ENCODE results near the gene SPACA9.
A peak's percentile ranks its signal among the peaks of the same experiment; 100 is the strongest.

Gene SPACA9

DNA sequence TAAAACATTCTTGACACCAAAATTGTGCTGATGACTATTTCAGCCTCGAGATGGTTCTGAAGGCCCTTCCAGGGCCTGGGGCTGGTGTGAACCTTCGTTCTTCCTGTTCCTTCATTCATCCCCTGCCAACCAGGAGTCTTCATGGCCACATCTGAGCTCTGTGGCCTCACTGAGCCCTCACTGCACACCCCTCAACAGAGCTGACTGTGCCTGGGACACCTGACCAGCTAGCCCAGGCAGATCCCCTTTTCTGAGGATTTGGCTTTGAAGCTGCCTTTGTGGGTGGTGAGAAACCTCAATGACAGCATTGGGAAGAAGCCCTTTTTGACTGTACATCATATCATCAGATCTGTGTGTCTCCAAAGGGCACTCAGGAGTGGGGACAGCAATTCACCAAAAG lies 14.4 kb upstream of the SPACA9 start:
- no peak for DNase-seq

DNA sequence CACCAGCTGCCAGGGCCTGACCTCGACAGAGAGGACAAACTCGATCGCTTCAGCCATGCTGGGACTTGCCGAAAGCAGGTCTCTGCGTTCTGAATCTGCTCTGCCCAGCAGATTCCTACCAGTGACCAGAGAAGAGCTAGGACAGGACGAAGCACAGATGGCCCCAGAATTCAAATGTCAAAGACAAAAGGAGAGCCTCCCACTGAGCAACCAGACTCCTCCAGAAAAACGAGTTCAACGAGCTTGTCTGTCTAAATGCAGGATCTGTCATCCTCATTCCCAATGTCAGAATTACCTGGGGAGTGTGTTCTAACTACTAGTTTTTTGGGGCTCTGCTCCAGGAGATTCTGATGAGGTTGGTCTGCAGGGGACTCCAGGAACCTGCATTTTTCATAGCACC lies 14.0 kb upstream of the SPACA9 start:
- DNase-seq: no peak

DNA sequence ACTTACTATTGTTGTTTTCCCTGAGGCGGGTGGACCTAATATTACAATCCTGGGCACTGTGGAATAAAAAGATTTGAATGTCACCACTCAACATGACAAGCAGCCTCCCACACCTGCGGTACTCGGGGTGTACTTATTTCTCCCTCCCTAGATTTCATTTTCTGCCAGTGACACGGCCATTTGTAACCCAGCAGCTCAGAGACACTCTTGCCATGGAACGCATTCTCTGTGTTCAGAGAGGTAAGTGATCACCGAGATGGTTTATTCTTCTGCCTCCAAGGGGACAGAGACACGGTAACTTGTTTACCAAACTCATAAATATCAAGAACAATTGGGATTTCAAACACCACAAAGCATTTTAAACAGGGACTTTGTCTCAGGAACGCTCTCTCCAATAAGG lies 11.8 kb upstream of the SPACA9 start:
- no peak for DNase-seq

DNA sequence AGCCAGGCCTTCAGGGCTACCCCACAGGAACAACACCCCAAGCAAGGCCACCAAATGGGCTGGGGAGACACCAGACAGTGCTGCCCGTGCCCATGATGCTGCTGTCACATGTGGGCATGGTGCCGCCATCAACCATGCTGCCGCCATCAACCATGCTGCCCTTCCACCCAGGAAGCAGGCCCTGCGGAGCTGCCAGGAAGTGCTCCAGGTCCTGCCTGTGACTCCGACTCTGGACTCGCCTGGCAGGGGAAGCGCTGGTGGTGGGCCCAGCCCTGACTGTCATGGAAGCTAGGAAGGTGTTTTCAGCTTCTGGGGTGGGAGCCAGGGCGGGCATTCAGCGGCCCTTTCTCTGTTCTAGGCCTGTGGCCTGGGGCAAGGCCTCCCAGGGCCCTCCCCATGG lies 9.4 kb upstream of the SPACA9 start:
- DNase-seq: no peak

DNA sequence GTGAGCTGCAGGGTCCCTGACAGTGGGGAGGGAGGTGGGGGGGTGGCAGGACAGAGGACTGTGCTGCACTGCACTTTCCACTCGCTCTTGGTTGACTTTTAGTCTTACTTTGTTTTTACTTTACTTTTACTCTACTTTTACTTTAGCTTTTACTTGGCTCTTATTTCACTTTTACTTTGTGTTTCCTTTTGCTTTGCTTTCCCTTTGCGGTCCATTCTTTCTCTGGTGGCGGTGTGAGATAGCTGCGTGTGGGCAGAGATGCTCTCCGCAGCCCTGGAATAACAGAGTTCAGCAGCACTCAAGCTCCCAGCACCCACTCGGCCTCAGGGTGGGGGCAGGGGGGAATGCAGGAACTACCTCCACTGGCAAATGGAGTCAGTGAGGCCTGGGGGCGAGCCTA lies 5.3 kb upstream of the SPACA9 start:
- no peak for DNase-seq

DNA sequence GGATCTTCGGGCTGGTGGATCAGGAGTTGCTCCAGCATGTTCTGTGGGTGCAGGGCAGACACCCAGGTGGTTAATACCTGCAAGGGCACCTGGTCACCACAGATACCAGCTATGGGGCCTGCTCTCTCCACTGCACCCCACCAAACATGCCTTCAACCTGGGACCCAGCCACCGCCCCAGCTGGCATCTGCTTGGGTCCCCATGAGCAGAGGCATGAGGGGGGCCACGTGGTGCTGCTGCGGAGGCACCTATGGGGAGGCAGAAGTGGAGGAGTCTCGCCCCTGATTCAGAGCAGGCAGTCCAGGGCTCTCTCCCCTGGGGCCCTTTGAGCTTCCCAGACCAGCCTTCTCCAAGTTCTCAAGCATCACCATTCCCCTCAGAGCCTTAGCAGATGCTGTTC lies 3.5 kb upstream of the SPACA9 start:
- DNase-seq: no peak

DNA sequence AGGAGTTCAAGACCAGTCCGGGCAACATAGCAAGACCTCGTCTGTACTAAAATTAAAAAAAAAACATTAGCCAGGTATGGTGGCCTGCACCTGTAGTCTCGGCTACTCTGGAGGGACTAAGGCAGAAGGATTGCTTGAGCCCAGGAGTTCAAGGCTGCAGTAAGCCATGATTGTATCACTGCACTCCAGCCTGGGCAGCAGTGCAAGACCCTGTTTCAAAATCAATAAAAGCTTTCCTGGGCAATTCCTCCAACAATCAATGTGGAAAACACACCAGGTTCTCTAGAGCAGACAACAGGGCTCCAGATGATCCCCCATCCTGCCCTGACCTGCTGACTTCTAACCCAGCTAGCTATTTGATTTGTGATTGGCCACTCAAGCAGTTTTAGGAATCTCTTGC lies 1.8 kb upstream of the SPACA9 start:
- no peak for DNase-seq

DNA sequence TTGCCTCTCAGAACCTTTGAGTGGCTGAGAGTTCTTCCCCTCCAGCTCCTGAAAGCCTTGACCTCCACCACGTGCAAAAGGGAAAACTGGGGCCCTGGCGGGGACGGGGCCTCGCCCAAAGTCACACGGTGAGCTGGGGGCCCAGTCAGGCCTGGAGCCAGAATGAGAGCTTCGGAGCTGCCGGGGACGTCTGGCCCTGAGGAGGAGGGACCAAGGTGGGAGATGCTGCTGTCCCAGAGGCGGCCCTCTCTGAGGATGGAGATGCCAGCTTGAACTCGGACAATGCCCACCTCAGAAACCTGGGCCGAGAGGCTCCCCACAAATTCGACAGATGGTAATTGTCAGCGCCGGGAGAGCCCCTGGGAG lies 1.3 kb upstream of the SPACA9 start:
- no peak for DNase-seq

DNA sequence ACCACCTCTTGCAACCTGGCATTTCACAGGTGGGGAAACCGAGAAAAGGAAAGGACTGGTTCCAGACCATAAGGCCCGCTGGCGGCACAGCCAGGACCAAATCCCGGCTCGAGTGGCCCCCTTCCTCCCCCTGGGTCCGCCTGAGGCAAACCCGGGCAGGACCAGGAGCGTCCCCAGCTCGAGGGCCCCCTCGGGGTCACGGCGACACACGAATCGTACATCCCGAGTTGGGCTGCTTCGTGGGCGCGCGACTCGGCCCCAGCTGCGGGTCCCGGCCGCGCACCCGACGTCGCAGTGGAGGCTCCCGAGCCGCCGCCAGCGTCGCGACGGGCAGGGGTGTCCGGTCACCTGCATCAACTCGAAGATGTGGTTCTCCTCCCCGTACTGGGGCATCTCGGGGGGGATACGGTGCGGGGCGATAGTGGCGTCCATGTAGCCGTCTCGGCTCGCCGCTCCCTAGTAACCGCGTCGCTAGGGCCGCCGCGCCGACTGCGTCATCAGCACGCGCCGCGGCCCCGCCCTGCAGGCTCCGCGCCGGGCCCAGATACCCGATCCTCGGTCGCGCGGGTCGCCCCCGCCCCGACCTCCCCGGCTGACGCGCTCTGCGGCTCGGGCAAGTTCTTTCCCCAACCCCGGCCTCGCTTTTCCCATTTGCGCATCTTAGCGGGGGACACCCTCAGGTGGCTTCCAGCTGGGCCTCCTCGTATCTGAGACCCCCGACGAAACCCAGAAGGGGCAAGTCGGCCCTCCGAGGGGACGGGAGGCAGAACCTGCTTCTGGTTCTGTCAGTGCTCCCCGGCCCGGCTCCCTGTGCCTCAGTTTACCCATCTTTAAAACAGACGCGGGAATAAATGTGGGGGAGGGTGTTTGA lies 639 bp upstream of the SPACA9 start, which contains the start of gene AK8:
Gene AK8, minus strand, starts transcription at position 461 of the 871 bp plus-strand sequence. Its CDS starts 29 bp downstream, at position 432.
- DNase-seq: peak; percentile 62

DNA sequence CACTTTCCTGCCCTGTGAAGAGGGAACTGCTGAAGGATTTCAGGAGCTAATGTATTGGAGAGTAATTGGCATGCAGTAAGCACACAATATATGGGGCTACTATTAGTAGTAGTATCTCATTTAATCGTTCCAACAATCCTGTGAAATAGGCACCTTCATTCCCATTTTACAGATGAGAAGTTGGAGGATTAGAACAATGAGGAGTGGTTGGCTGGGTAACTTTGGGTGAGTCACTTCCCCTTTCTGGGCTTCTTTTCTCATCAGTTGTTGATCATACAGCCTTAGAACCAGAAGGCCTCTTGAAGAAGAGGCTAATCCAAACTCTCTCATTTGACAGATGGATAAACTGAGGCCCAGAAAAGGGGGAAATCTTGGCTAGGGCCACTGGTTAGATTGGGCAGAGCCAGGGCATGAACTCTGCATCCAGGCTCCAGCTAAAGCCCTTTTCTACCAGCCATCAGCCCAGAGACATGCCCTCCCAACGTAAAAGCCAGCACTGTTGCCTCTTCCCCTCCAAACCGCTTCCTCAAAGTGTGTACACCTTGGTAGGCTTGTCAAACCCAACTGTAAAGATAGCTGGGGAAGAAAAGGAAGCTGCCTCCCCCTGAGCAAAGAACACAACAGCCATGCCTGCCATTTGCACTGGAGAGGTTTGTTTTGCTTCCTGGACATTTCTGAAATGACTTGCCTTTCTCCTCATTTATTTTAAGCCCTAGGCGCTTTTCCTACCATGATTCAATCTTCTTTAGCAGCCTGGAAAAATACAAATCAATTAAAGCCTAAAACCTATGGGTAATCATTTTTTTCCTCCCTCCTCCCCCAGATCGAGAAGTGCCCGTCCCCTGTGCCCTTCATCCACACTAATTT lies 992 bp downstream of the SPACA9 start:
- no peak for DNase-seq

DNA sequence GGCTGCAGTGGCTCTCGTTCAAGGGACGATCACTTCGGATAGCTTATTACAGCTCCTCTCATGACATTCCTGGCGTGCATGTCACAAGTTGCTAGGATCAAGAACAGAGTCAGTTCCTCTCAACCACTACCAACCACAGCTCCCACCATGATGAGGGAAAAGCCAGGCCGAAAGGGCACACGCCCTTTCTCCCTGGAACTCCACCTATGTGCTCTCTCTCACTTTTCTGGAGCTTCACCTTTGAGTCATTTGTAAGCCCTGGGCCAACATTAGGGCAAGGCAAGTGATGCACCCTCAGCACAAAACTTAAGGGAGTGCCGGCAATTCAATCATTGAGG lies 1.6 kb downstream of the SPACA9 start:
- no peak for DNase-seq

DNA sequence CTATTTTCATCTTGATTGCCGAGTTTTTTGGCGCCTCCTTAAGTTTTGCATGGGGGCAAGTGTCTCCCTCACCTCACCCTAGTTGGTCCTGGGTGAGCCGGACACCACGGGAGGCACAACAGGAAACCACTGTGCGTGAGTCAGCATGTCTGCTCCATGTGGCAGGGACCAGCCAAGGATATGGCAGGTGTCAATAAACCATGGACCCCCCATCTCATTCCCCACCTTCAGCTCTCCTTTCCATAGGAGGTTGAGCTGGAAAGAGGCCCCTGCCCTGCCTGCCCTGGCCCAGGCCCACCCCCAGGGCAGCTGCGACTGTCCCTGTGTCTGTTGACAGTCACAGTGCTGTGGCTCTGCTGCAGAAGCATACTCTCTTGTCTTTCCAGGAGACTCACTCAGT lies 3.1 kb downstream of the SPACA9 start:
- no peak for DNase-seq

DNA sequence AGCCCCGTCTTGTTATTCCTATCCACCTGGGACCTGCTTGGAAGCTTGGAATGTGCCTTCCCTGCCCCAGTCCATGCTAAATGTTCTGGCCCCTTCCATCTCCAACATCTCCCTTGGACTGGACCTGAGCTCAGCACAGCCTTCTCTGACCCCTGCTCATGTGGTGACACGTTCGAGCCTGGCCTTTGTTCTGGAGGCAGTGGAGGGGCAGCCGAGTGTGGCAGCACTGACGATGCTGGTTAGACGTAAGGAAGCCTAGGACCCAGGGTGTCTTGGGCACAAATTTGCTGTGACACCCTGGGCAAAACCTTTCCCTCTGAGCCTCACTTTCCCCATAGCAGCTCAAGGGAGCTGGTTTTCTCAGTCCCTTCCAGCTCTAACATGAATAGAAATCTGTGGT lies 3.9 kb downstream of the SPACA9 start:
- DNase-seq: no peak

DNA sequence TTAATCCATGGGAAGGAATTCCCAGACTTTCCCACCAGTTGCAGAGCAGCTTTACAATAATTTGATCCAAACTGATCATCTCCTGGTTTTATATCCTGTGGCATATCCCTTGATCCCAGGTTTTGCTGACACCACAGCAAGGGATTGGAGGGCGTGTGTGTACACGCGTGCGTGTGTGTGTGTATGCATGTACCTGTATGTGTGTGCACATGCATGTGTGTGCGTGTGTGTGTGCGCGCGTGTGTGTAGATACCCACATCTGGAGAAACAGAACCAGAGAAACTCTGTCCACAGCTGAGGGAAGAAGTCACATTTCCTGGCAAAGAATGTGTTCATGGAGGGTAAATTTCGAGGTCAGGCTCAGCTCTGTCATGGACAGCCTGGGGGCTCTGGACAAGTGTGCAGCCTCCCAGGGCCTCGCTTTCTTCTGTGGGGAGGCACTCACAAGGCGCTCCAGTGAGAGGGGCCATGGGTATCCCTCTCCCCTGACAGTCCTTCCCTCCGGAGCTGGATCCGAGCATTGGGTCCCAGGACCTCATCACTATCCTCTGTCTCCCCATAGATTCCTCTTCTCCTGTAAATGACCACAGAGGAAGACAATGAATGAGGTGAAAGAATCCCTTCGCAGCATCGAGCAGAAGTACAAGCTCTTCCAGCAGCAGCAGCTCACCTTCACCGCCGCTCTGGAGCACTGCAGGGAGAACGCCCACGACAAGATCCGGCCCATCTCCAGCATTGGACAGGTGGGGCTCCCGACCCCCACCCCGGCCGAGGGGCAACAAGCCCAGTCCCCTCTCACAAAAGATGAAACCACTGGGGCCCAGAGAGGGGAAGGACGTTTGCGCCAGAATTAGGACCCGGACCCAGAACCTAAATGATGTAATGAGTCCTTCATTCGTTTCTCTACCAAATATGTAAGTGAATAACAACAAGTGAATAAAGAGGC lies 4.9 kb downstream of the SPACA9 start:
- no peak for DNase-seq

DNA sequence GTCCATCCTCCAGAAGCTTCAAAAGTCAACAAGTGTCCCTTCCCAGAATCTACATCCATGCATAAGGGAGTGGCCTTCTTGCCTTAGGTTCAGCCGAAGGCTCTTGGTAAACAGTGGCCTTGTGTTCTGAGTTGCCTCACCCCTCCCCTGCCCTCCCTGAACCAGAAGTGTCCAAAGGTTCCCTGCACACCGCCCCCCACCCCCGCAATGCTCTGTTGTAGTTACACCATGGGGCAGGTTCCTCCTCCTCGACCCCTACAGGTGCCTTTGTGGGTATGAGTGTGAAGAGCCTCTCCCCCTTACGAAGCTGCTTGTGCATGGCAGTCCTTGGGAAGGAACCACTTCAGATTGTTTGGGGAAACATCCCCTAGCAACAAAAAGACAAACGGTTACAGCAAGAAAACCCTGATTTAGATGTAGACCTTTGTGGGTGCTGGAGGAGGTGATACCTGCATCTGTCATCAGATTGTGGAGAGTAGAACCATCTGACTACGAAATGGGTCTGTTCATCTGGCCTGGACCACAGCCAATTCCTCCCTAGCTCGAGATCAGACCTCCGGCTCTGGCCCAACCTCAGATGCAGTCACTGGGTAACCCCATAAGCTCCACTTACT lies 7.1 kb downstream of the SPACA9 start:
- DNase-seq: no peak

DNA sequence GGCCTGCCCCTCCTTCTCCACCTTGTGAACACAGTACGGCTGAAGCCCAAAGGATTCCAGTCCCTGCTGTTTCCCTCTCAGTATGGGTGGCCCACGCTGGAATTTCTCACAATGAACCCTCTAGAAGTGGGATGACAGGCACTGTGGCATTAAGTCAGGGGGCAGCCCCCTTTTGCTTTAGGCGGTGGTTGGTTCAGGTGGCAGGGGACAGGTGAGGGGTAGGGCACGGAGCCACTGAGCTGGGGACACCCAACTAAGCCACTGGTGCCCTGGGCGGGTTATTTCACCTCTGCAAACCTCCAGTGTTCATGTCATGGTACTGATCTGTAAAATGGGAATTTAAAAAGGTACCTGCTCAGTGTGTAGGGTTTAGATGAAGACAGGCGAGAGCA lies 7.6 kb downstream of the SPACA9 start:
- DNase-seq: no peak

DNA sequence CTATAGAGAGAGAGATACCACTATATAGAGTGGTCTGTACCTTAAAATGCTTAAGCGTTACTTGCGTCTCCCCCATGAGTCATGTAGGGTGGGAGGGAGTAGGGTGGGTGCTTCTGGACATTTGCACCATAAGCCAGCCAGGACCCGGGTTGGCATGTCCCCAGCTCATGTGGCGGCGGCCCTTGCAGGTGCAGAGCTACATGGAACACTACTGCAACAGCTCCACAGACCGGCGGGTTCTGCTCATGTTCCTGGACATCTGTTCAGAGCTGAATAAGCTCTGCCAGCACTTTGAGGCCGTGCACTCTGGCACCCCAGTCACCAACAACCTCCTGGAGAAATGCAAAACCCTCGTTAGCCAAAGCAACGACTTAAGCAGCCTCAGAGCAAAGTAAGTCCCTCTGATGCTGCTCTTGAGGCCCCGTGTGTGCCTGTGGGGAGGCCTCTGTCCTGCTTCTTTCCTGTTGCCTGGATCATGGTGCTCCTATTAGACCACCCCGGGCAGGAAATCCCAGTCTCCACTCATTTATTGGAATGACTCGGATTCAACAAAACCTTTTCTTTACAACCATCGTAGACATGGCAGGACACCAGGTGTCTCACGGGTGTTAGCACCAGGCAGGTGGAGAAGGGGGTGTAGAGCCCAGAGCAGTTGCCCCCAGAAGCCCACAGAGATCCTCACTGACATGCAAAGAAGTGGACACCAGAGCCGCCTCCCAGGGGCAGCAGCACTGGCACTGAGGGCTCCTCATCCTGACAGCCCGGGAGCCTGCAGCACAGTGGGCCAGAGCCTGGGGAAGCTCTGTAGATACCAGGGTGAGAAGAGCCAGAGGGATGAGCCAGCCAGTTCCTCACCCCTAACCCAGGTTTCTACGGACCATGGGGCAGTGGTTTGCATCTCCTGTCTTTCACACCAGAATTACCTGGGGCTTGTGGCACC lies 8.8 kb downstream of the SPACA9 start:
- no peak for DNase-seq

DNA sequence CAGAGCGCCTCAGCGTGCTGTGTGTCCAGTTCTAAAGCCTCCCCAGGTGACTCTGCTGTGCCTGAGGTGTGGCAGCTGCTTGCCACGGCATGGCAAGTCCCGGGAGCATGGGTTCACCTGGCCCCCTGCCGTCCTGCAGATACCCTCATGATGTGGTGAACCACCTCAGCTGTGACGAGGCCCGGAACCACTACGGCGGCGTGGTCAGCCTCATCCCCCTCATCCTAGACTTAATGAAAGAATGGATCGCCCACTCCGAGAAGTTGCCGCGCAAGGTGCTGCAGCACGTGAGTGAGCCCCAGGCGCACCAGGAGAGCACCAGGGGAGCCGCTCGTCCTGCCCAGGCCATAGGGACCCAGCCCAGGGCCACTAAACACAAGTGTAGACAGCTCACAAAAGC lies 9.5 kb downstream of the SPACA9 start:
- DNase-seq: no peak

DNA sequence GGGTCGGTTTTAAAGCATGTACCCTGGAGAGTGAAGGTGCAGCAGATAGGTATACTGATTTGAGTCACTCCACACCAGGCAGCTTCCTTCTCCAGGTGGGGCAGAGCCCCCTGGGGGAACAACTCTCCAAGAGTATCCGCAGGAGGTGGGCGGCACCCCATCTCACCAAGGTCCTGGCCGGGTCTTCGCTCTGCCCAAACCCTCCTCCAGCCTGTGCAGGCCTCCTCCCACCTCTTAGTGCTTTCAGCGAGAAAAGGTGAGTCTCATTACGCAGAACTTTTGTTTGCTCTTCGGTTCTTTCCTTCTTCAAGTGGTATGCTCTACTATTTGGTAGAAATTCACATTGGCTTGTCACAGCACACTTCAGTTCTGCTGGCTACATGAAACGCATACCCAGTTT lies 13.7 kb downstream of the SPACA9 start:
- no peak for DNase-seq

DNA sequence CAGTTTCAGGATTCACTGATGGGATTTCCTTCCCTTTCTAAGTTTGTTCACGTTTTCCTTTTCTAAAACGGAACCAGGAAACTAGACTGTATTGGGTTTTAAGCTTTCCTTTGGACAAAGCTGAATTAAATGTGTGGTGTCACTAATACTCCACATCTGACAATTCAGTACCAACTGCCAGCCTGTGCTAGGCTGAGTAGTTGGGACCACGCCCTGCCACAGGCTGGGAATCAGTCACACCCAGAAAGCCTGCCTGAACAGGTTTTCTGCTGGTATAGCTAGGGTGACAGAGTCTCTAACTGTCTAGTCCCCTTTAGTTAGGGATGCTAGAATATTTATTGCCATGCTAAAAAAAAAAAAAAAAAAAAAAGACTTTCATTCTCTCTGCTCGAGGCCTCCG lies 15.6 kb downstream of the SPACA9 start:
- no peak for DNase-seq
